ENCODE data around the gene GJB5. TPM values are rescaled to one million over a fixed set of nuclear protein-coding genes. Genes with fewer than 3 reads are reported as not detected.

GJB5 gene
- total RNA-seq, 1 experiment from 2014 or later, result 18.1 TPM

- ChIA-PET POLR2A (ENCODE audit: unreplicated experiment) (no interaction called here), CTCF (no interaction called here)
- intact Hi-C loops (cut with micrococcal nuclease; ENCODE audit: unreplicated experiment), result no loop called here
Measured at GRCh38 chr1:34795916-34796315, 41.1 kb downstream of the GJB5 start.

GRCh38 chr1:34796990-34797389 lies 42.1 kb downstream of the GJB5 start:
- H4K20me1 ChIP-seq (ENCODE audit: insufficient read depth), result no peaks in the 10 kb centered on the region
- no TSS peak for BruUV-seq (replicated peaks)
- ChIA-PET POLR2A (ENCODE audit: unreplicated experiment) (no interaction called here), CTCF (no interaction called here)
- H3K4me2 ChIP-seq, result no peak overlapping the region
- H3K27ac ChIP-seq, result no peak overlapping the region
- H2AFZ ChIP-seq, result no peak overlapping the region
- TF ChIP-seq CTCF (conservative IDR thresholded peaks at IDR 0.05) (no peak), EZH2 (IDR thresholded peaks at IDR 0.05; ENCODE audit: low read depth) (no peak)
- no peaks in the 10 kb centered on the region for H3K4me1 ChIP-seq (replicated peaks; ENCODE audit: insufficient read depth)
- no peaks in the 10 kb centered on the region for H3K36me3 ChIP-seq (ENCODE audit: low read depth)
- H3F3A ChIP-seq (ENCODE audit: insufficient read depth, low read depth), result no peaks in the 10 kb centered on the region
- no peaks in the 10 kb centered on the region for H3K79me2 ChIP-seq (ENCODE audit: low read depth)
- no peak for DNase-seq
- H3K27me3 ChIP-seq (ENCODE audit: insufficient read depth, low read depth), result peaks cover 7% of the 10 kb centered on the region
- no peaks in the 10 kb centered on the region for H3K9me2 ChIP-seq (ENCODE audit: insufficient read depth)
- H3K9me3 ChIP-seq (ENCODE audit: insufficient read depth, low read depth), result no peaks in the 10 kb centered on the region
- intact Hi-C loops (cut with micrococcal nuclease; ENCODE audit: unreplicated experiment), result no loop called here
- H3K4me3 ChIP-seq, result no peak overlapping the region

More at GRCh38 chr1:34795916-34796315, 41.1 kb downstream of the GJB5 start:
- no peaks in the 10 kb centered on the region for H3K4me1 ChIP-seq (replicated peaks; ENCODE audit: insufficient read depth)
- H3K9me2 ChIP-seq (ENCODE audit: insufficient read depth), result no peaks in the 10 kb centered on the region
- H3K9me3 ChIP-seq (ENCODE audit: insufficient read depth, low read depth), result no peaks in the 10 kb centered on the region
- peaks cover 7% of the 10 kb centered on the region for H3K27me3 ChIP-seq (ENCODE audit: insufficient read depth, low read depth)
- no peak overlapping the region for H3K27ac ChIP-seq
- H3K79me2 ChIP-seq (ENCODE audit: low read depth), result no peaks in the 10 kb centered on the region
- no peak overlapping the region for H3K4me3 ChIP-seq
- no peaks in the 10 kb centered on the region for H3F3A ChIP-seq (ENCODE audit: insufficient read depth, low read depth)
- no peaks in the 10 kb centered on the region for H4K20me1 ChIP-seq (ENCODE audit: insufficient read depth)
- H3K4me2 ChIP-seq, result no peak overlapping the region
- no peak for DNase-seq
- no peaks in the 10 kb centered on the region for H3K36me3 ChIP-seq (ENCODE audit: low read depth)
- no TSS peak for BruUV-seq (replicated peaks)
- no peak overlapping the region for H2AFZ ChIP-seq
- TF ChIP-seq EZH2 (IDR thresholded peaks at IDR 0.05; ENCODE audit: low read depth), result no peak
- no peak for TF ChIP-seq CTCF (conservative IDR thresholded peaks at IDR 0.05)

GRCh38 chr1:34800214-34800613 lies 45.4 kb downstream of the GJB5 start:
- no TSS peak for BruUV-seq (replicated peaks)
- TF ChIP-seq EZH2 (IDR thresholded peaks at IDR 0.05; ENCODE audit: low read depth), result no peak
- TF ChIP-seq CTCF (conservative IDR thresholded peaks at IDR 0.05), result no peak
- no peaks in the 10 kb centered on the region for H3K9me3 ChIP-seq (ENCODE audit: insufficient read depth, low read depth)
- H3K27me3 ChIP-seq (ENCODE audit: insufficient read depth, low read depth), result peaks cover 7% of the 10 kb centered on the region
- no peak overlapping the region for H2AFZ ChIP-seq
- no peak for DNase-seq
- no peak overlapping the region for H3K4me3 ChIP-seq
- H3K9me2 ChIP-seq (ENCODE audit: insufficient read depth), result no peaks in the 10 kb centered on the region
- intact Hi-C loops (cut with micrococcal nuclease; ENCODE audit: unreplicated experiment), result no loop called here
- no peak overlapping the region for H3K4me2 ChIP-seq
- H3K79me2 ChIP-seq (ENCODE audit: low read depth), result no peaks in the 10 kb centered on the region
- no peaks in the 10 kb centered on the region for H3F3A ChIP-seq (ENCODE audit: insufficient read depth, low read depth)
- H3K36me3 ChIP-seq (ENCODE audit: low read depth), result no peaks in the 10 kb centered on the region
- CTCF ChIA-PET, result no interaction called here
- no peaks in the 10 kb centered on the region for H4K20me1 ChIP-seq (ENCODE audit: insufficient read depth)
- H3K4me1 ChIP-seq (replicated peaks; ENCODE audit: insufficient read depth), result no peaks in the 10 kb centered on the region
- POLR2A ChIA-PET (ENCODE audit: unreplicated experiment), result no interaction called here
- no peak overlapping the region for H3K27ac ChIP-seq
